Gastrocnemius medialis (tissue), 4 donors: Measurements from ENCODE around the gene VAV1. TPM values are rescaled to one million over a fixed set of nuclear protein-coding genes. Genes with fewer than 3 reads are reported as not detected.

Experiments
- ATAC-seq, 2 donors: fragments of 150-250 bp; one replicate each; pipeline ENCODE4 v1.9.1; 2016
- DNase-seq, 2 donors: peaks; one replicate each; pipeline ENCODE4 v3.0.0-alpha.2; 2019
- H3K27ac ChIP-seq, 4 donors: fragments of 200-600 bp; sonication (generic); 1 replicate in 1 of 4; 2 replicates in 3 of 4; pipeline ENCODE4 v1.5.1; 2016 to 2018; ENCODE audit warnings: mild to moderate bottlenecking in 2 of 4, moderate library complexity in 1 of 4
- H3K27me3 ChIP-seq, 3 donors: fragments of 200-600 bp; sonication (generic) in 2 of 3; 1 replicate in 1 of 3; 2 replicates in 2 of 3; pipeline versions ENCODE4 v1.5.1 to v1.6.0; 2016 to 2019; ENCODE audit warnings: mild to moderate bottlenecking in 1 of 3, moderate library complexity in 1 of 3
- H3K36me3 ChIP-seq, 2 donors: fragments of 200-600 bp; sonication (generic) in 1 of 2; one replicate each; pipeline ENCODE4 v1.5.1; 2017 to 2018
- H3K4me1 ChIP-seq, 2 donors: fragments of 200-600 bp; sonication (generic) in 1 of 2; one replicate each; pipeline ENCODE4 v1.5.1; 2016 to 2017; ENCODE audit warnings: mild to moderate bottlenecking in 2 of 2
- H3K4me3 ChIP-seq, 4 donors: fragments of 200-600 bp; sonication (generic) in 3 of 4; 1 replicate in 1 of 4; 2 replicates in 3 of 4; pipeline ENCODE4 v1.5.1; 2016 to 2019; ENCODE audit warnings: mild to moderate bottlenecking in 2 of 4
- H3K9me3 ChIP-seq, 3 donors: fragments of 200-600 bp; sonication (generic) in 2 of 3; 1 replicate in 1 of 3; 2 replicates in 2 of 3; pipeline ENCODE4 v1.5.1; 2016 to 2019
- POLR2A ChIP-seq, 2 donors: fragments of 450-650 bp; IDR thresholded peaks; one replicate each; pipeline ENCODE4 v1.6.1; 2017; ENCODE audit warnings: antibody characterized with exemption in 2 of 2, mild to moderate bottlenecking in 2 of 2, moderate library complexity in 2 of 2
- in situ Hi-C, 4 donors: fragments of 200-750 bp; cut with MboI; loops; one replicate each; pipeline versions ENCODE4 v1.15.0 to v1.8.0; 2017; ENCODE audit warnings: low sequenced_read_pairs in 4 of 4
- intact Hi-C: fragments of 100-400 bp; cut with DNase I; formaldehyde crosslinking; loops from one replicate; pipeline ENCODE4 v1.15.1; 2023; ENCODE audit warnings: low total_unique reads
- total RNA-seq, 4 donors: library from RNA; depleted of rRNA; stranded (reverse); fragments of >200 nt; gene quantifications; one replicate each; pipeline versions ENCODE4 v1.1.0 to v1.2.3, GENCODE V29; 2016
- TF ChIP-seq, protein P1 (sequence below), 5 experiments: fragments of 450-650 bp in 3 of 5; fragments of 200-600 bp in 2 of 5; sonication (generic) in 2 of 5; IDR thresholded peaks in 4 of 5; conservative IDR thresholded peaks in 1 of 5; 1 replicate in 4 of 5; 2 replicates in 1 of 5; pipeline ENCODE4 v1.5.1; 2016 to 2019; ENCODE audit warnings: antibody characterized with exemption in 5 of 5, mild to moderate bottlenecking in 3 of 5, moderate library complexity in 3 of 5

Gene VAV1
- total RNA-seq, 4 donors from 2014 or later = 0.63 to 1.8 (median 0.96) TPM

DNA sequence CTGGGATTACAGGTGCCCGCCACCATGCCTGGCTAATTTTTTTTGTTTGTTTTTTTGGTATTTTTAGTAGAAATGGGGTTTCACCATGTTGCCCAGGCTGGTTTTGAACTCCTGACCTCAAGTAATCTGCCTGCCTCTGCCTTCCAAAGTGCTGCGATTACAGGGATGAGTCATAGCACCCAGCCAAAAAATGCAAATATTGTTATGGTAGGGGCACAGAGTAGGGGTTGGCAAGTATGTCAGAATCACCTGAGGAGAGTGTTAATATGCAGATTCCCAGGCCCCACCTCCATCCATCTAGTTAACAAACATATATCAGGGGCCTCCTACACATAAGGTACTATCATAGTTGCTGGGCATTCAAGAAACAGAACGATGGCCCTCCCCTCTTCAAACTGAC is 44.7 kb downstream of the VAV1 start:
- Histone ChIP-seq H3K27me3 (peaks cover 0 to 7% (median 0%) of the 10 kb centered on the region in 3 donors), H3K27ac (no peak overlapping the region), H3K9me3 (no peaks in the 10 kb centered on the region), H3K36me3 (no peaks in the 10 kb centered on the region), H3K4me1 (no peaks in the 10 kb centered on the region), H3K4me3 (no peak overlapping the region)
- DNase-seq (no peak), ATAC-seq (no peak)
- no peak for TF ChIP-seq POLR2A (IDR thresholded peaks at IDR 0.05)
- TF ChIP-seq, protein P1, sequence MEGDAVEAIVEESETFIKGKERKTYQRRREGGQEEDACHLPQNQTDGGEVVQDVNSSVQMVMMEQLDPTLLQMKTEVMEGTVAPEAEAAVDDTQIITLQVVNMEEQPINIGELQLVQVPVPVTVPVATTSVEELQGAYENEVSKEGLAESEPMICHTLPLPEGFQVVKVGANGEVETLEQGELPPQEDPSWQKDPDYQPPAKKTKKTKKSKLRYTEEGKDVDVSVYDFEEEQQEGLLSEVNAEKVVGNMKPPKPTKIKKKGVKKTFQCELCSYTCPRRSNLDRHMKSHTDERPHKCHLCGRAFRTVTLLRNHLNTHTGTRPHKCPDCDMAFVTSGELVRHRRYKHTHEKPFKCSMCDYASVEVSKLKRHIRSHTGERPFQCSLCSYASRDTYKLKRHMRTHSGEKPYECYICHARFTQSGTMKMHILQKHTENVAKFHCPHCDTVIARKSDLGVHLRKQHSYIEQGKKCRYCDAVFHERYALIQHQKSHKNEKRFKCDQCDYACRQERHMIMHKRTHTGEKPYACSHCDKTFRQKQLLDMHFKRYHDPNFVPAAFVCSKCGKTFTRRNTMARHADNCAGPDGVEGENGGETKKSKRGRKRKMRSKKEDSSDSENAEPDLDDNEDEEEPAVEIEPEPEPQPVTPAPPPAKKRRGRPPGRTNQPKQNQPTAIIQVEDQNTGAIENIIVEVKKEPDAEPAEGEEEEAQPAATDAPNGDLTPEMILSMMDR (IDR thresholded peaks at IDR 0.05 in 4 of 5, conservative IDR thresholded peaks at IDR 0.05 in 1 of 5) = no peak
- intact Hi-C loops (no loop called here), in situ Hi-C loops (no loop called here)

DNA sequence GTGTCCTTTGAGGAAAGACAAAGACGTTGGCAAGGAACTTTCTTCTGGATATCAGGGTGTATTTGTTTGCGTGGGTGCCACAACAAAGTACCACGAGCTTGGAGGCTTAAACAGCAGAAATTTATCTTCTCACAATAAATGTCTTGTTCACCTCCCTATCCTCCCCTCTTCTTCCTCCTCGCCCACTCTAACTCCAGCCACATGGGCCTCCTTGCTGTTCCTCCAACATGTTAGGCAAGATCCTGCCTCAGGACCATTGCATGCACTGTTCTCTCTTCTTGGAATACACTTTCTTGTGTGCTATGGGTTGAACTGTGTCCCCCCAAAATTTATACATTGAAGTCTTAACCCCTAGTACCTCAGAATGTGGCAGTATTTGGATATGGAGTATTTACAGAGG is 45.7 kb downstream of the VAV1 start:
- ATAC-seq = no peak
- in situ Hi-C loops (no loop called here), intact Hi-C loops (no loop called here)
- DNase-seq = no peak
- no peaks in the 10 kb centered on the region for H3K36me3 ChIP-seq
- H3K27me3 ChIP-seq = peaks cover 0 to 7% (median 0%) of the 10 kb centered on the region in 3 donors
- H3K27ac ChIP-seq = no peak overlapping the region
- no peak overlapping the region for H3K4me3 ChIP-seq
- TF ChIP-seq, protein P1 (IDR thresholded peaks at IDR 0.05 in 4 of 5, conservative IDR thresholded peaks at IDR 0.05 in 1 of 5) = no peak
- TF ChIP-seq POLR2A (IDR thresholded peaks at IDR 0.05) = no peak
- no peaks in the 10 kb centered on the region for H3K9me3 ChIP-seq
- no peaks in the 10 kb centered on the region for H3K4me1 ChIP-seq

DNA sequence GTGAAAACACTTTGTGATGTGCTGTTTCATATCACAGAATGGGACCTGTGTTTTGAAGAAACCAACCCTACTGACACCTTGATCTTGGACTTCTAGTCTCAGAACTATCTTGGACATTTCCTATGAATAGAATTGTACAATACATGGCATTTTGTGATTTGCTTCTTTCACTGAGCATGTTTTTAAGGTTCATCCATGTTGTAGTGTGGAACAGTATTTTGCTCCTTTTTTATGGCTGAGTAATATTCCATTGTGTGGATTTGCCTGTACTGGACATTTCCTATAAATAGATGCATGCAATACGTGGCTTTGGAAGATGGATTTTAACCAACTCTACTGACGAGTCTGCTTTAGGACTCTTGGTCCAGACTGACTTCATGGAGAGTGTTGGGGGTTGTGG is 46.8 kb downstream of the VAV1 start:
- Histone ChIP-seq H3K27ac (no peak overlapping the region), H3K36me3 (no peaks in the 10 kb centered on the region), H3K27me3 (peaks cover 0 to 7% (median 0%) of the 10 kb centered on the region in 3 donors), H3K9me3 (no peaks in the 10 kb centered on the region), H3K4me3 (no peak overlapping the region), H3K4me1 (no peaks in the 10 kb centered on the region)
- intact Hi-C loops (no loop called here), in situ Hi-C loops (no loop called here)
- TF ChIP-seq, protein P1 (IDR thresholded peaks at IDR 0.05 in 4 of 5, conservative IDR thresholded peaks at IDR 0.05 in 1 of 5) = no peak
- no peak for TF ChIP-seq POLR2A (IDR thresholded peaks at IDR 0.05)
- no peak for ATAC-seq
- DNase-seq = no peak

DNA sequence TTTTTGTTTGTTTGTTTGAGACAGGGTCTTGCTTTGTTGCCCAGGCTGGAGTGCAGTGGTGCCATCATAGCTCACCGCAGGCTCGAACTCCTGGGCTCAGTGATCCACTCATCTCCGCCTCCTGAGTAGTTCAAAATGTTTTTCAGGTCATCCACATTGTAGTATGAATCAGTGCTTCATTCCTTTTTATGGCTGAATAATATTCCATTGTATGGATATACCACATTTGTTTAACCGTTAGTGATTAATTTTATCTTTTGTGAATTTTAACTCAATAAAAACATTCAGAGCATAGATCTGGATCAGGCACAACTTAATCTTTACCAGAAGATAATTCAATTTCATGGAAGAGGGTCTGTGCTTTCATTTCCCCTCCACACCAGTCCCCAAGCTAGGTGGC is 47.7 kb downstream of the VAV1 start:
- DNase-seq = no peak
- H3K36me3 ChIP-seq = no peaks in the 10 kb centered on the region
- no peak overlapping the region for H3K27ac ChIP-seq
- intact Hi-C loops (no loop called here), in situ Hi-C loops (no loop called here)
- H3K27me3 ChIP-seq = peaks cover 0 to 7% (median 0%) of the 10 kb centered on the region in 3 donors
- no peak for ATAC-seq
- no peak overlapping the region for H3K4me3 ChIP-seq
- TF ChIP-seq POLR2A (IDR thresholded peaks at IDR 0.05) = no peak
- TF ChIP-seq, protein P1 (IDR thresholded peaks at IDR 0.05 in 4 of 5, conservative IDR thresholded peaks at IDR 0.05 in 1 of 5) = no peak
- H3K9me3 ChIP-seq = no peaks in the 10 kb centered on the region
- H3K4me1 ChIP-seq = no peaks in the 10 kb centered on the region

DNA sequence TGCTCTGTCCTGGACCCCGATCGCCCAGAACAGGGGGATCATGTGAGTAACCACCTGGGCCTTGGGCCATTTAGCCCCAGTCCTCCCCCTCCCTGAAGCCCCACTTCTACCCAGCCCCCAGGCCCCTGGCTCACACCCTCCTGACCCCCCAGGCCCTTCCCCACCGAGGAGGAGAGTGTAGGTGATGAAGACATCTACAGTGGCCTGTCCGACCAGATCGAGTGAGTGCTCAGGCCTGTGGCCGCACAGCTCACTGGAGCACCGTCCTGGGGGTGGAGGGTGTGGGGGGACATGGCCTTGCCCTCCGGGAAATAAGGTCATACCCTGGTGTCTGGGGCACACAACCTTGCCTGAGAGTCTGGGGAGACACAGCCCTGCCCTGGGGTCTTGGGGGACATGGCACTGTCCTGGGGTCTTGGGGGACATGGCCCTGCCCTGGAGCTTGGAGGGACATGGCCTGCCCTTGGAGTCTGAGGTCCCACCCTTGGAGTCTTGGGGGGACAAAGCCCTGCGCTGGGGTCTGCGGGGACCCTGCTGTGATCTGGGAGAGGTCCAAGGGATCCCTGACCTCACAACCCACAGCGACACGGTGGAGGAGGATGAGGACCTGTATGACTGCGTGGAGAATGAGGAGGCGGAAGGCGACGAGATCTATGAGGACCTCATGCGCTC is 49.3 kb downstream of the VAV1 start:
- no peak for ATAC-seq
- intact Hi-C loops = no loop called here
- H3K36me3 ChIP-seq = no peaks in the 10 kb centered on the region
- no peak for DNase-seq
- H3K9me3 ChIP-seq = no peaks in the 10 kb centered on the region
- no peak overlapping the region for H3K27ac ChIP-seq
- no peak for TF ChIP-seq POLR2A (IDR thresholded peaks at IDR 0.05)
- TF ChIP-seq, protein P1 (IDR thresholded peaks at IDR 0.05 in 4 of 5, conservative IDR thresholded peaks at IDR 0.05 in 1 of 5) = no peak
- peaks cover 0 to 7% (median 0%) of the 10 kb centered on the region in 3 donors for H3K27me3 ChIP-seq
- in situ Hi-C loops = no loop called here
- H3K4me1 ChIP-seq = no peaks in the 10 kb centered on the region
- no peak overlapping the region for H3K4me3 ChIP-seq
